GM19240 (cell line): ENCODE measurements around the gene MRPS18B.
"Not testable (repeated sequence)": the region's sequence is repeated elsewhere in the genome, so short reads cannot be mapped to it uniquely, and the experiment has no call there.

ENCODE experiments used
- DNase-seq: peaks from one replicate; pipeline ENCODE4 v3.0.0; 2011; ENCODE audit warnings: low spot score; ENCODE audit not compliant: insufficient read length

MRPS18B gene

GRCh38 chr6:30641048-30641447 is 23.4 kb downstream of the MRPS18B start:
- no peak for DNase-seq

- no peak for DNase-seq
These were observed 26.0 kb downstream of the MRPS18B start for GRCh38 chr6:30643656-30644055.

GRCh38 chr6:30644769-30645168 is 27.1 kb downstream of the MRPS18B start:
- DNase-seq = no peak

- no peak for DNase-seq
These were observed 28.3 kb downstream of the MRPS18B start for GRCh38 chr6:30645989-30646388.

- DNase-seq = peak; percentile 93
These were observed 29.0 kb downstream of the MRPS18B start, which contains the start of gene C6orf136 for GRCh38 chr6:30646450-30647241. C6orf136 (plus strand) TSS chr6:30647133; CDS start chr6:30647232, 99 bp downstream.

- DNase-seq = peak; percentile 71
These were observed 29.8 kb downstream of the MRPS18B start for GRCh38 chr6:30647242-30648116.

GRCh38 chr6:30651143-30651542 is 33.5 kb downstream of the MRPS18B start:
- DNase-seq = no peak

GRCh38 chr6:30654798-30655742 is 37.4 kb downstream of the MRPS18B start:
- no peak for DNase-seq

GRCh38 chr6:30655743-30656094 is 38.1 kb downstream of the MRPS18B start:
- DNase-seq = no peak

GRCh38 chr6:30656513-30656912 is 38.9 kb downstream of the MRPS18B start:
- no peak for DNase-seq

- DNase-seq = no peak
These were observed 39.8 kb downstream of the MRPS18B start for GRCh38 chr6:30657454-30657853.

GRCh38 chr6:30657922-30658321 is 40.3 kb downstream of the MRPS18B start:
- DNase-seq = not testable (repeated sequence)

- no peak for DNase-seq
These were observed 47.5 kb downstream of the MRPS18B start for GRCh38 chr6:30664994-30665767.

- DNase-seq = not testable (repeated sequence)
These were observed 48.7 kb downstream of the MRPS18B start for GRCh38 chr6:30666300-30666699.

GRCh38 chr6:30670760-30671527 is 53.3 kb downstream of the MRPS18B start:
- DNase-seq = no peak

- DNase-seq = peak; percentile 92
These were observed 55.0 kb downstream of the MRPS18B start, which contains the start of gene DHX16 for GRCh38 chr6:30672445-30673253. DHX16 (minus strand) TSS chr6:30673006; CDS start chr6:30672841, 165 bp downstream.
